Kidney epithelial cell (primary cell): ENCODE measurements around the gene TECR. TPM values are rescaled to one million over a fixed set of nuclear protein-coding genes. Genes with fewer than 3 reads are reported as not detected.
A peak's percentile ranks its signal among the peaks of the same experiment; 100 is the strongest.

ENCODE experiments used
- DNase-seq: peaks from one replicate; pipeline ENCODE4 v3.0.0-alpha.2; 2010; ENCODE audit warnings: low read depth
- H3K27me3 ChIP-seq: 2 replicates; pipeline ENCODE4 v1.6.0; 2011; ENCODE audit warnings: low read length; ENCODE audit not compliant: control insufficient read depth, insufficient read depth
- H3K36me3 ChIP-seq: 2 replicates; pipeline ENCODE4 v1.5.1; 2011; ENCODE audit warnings: low read length; ENCODE audit not compliant: control insufficient read depth, insufficient read depth
- H3K4me3 ChIP-seq: 2 replicates; pipeline ENCODE4 v1.5.1; 2011; ENCODE audit warnings: low read depth, mild to moderate bottlenecking, control low read depth, low read length
- total RNA-seq: library from RNA; depleted of rRNA; stranded (reverse); fragments of >200 nt; gene quantifications from 2 replicates; pipeline ENCODE4 v1.2.3, GENCODE V29; 2015
- TF ChIP-seq, protein P1 (sequence below): IDR thresholded peaks from 2 replicates; pipeline ENCODE4 v1.5.1; 2011; ENCODE audit warnings: mild to moderate bottlenecking, moderate library complexity, low read length, control low read depth, inconsistent platforms; ENCODE audit not compliant: insufficient read depth, poor library complexity, severe bottlenecking

TECR gene
- total RNA-seq, 1 donor from 2014 or later = 55.0 TPM

GRCh38 chr19:14571695-14572490 is 42.5 kb downstream of the TECR start, which contains the start of gene NDUFB7:
NDUFB7 (minus strand) TSS chr19:14572066; CDS start chr19:14572000, 66 bp downstream.
- H3K36me3 ChIP-seq = no peaks in the 10 kb centered on the region
- no peaks in the 10 kb centered on the region for H3K27me3 ChIP-seq
- TF ChIP-seq, protein P1, sequence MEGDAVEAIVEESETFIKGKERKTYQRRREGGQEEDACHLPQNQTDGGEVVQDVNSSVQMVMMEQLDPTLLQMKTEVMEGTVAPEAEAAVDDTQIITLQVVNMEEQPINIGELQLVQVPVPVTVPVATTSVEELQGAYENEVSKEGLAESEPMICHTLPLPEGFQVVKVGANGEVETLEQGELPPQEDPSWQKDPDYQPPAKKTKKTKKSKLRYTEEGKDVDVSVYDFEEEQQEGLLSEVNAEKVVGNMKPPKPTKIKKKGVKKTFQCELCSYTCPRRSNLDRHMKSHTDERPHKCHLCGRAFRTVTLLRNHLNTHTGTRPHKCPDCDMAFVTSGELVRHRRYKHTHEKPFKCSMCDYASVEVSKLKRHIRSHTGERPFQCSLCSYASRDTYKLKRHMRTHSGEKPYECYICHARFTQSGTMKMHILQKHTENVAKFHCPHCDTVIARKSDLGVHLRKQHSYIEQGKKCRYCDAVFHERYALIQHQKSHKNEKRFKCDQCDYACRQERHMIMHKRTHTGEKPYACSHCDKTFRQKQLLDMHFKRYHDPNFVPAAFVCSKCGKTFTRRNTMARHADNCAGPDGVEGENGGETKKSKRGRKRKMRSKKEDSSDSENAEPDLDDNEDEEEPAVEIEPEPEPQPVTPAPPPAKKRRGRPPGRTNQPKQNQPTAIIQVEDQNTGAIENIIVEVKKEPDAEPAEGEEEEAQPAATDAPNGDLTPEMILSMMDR = peak; percentile 89
- peak; percentile 74 for DNase-seq
- H3K4me3 ChIP-seq = peak within 1 kb of the TSS; percentile 87

DNA sequence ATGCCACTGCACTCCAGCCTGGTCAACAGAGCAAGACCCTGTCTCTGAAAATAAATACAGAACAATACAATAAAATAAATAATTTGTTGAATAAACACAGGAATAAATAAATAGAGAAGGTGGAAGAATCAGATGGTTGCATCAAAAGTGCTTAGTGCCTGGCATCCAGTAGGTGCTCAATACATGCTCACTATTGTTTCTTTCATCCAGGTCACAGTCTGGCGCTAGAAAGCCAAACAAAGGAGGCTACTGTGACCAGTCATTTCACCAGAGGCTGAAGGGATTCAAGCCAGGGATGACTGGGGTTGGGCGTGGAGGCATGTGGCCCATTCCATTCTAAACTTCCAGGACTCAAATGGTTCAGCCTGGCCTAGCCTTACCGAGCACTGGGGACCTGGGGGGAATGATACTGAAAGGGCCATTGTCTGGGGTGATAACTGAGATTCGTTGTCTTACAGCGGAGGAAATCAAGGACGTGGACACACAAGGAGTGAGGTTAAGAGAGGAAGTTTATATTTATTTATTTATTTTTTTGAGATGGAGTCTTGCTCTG is 46.1 kb downstream of the TECR start:
- Histone ChIP-seq H3K4me3 (no peak overlapping the region), H3K27me3 (no peaks in the 10 kb centered on the region), H3K36me3 (no peaks in the 10 kb centered on the region)
- TF ChIP-seq, protein P1 = no peak
- no peak for DNase-seq

- DNase-seq = no peak
- H3K27me3 ChIP-seq = no peaks in the 10 kb centered on the region
- TF ChIP-seq, protein P1 = no peak
- H3K36me3 ChIP-seq = no peaks in the 10 kb centered on the region
- H3K4me3 ChIP-seq = no peak overlapping the region
These were observed 47.0 kb downstream of the TECR start for GRCh38 chr19:14576363-14576762.

- TF ChIP-seq, protein P1 = no peak
- H3K36me3 ChIP-seq = no peaks in the 10 kb centered on the region
- DNase-seq = no peak
- no peak overlapping the region for H3K4me3 ChIP-seq
- H3K27me3 ChIP-seq = no peaks in the 10 kb centered on the region
These were observed 47.9 kb downstream of the TECR start for GRCh38 chr19:14577264-14577663.

GRCh38 chr19:14577885-14578427 is 48.6 kb downstream of the TECR start:
- H3K27me3 ChIP-seq = no peaks in the 10 kb centered on the region
- H3K36me3 ChIP-seq = no peaks in the 10 kb centered on the region
- TF ChIP-seq, protein P1 = no peak
- no peak for DNase-seq
- no peak overlapping the region for H3K4me3 ChIP-seq
